ENCODE results near the gene SCARB1.

DNA sequence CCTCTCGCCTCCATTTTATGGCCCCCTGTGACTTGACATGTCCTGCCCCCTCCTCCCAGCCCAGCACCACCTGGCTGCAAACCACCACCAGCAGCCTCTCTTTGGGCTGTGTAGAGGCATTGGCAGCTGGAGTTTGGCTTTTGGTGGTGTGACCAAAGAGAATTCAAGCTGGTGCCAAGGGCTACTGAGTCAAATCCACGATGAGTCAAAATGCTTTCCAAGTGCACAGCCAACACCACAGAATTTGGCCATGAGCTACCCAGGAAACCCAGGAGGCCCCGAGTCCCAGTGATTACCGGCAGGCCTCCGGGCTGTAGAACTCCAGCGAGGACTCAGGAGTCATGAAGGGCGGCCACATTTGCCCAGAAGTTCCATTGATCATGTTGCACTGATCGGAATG is 53.8 kb downstream of the SCARB1 start:
- no peak for TF ChIP-seq EZH2 (IDR thresholded peaks at IDR 0.05; ENCODE audit: insufficient read depth, poor library complexity, severe bottlenecking)
- TF ChIP-seq EZH2phosphoT487 (IDR thresholded peaks at IDR 0.05; ENCODE audit: insufficient read depth, low read depth), result no peak
